ENCODE data around the gene MCC. TPM values are rescaled to one million over a fixed set of nuclear protein-coding genes. Genes with fewer than 3 reads are reported as not detected.

Gene MCC
- polyA plus RNA-seq, 1 donor (not counting 4 experiments of a cell fraction or from before 2014, with no cell fraction given), result 24.6 TPM

GRCh38 chr5:113095831-113096230 lies 392.4 kb downstream of the MCC start:
- FAIRE-seq, result no peak
- Histone ChIP-seq H2AFZ (ENCODE audit: control insufficient read depth, low read length) (no peak overlapping the region), H3K9ac (ENCODE audit: control insufficient read depth, extremely low read depth, insufficient read depth, low read length) (no peak overlapping the region), H3K9me1 (ENCODE audit: control insufficient read depth, extremely low read depth, insufficient read depth, low read length) (peaks cover 5% of the 10 kb centered on the region), H3K4me3 (ENCODE audit: control insufficient read depth in 2 of 3, extremely low read depth in 1 of 3, insufficient read depth in 2 of 3, low read depth in 1 of 3, low read length in 3 of 3) (no peak overlapping the region), H3K27ac (ENCODE audit: control insufficient read depth, insufficient read depth, low read length) (no peak overlapping the region), H3K27me3 (ENCODE audit: control insufficient read depth, extremely low read depth, insufficient read depth, low read length) (no peaks in the 10 kb centered on the region), H3K4me1 (ENCODE audit: control insufficient read depth, extremely low read depth, insufficient read depth, low read length) (peaks cover 10% of the 10 kb centered on the region), H3K36me3 (ENCODE audit: control insufficient read depth in 2 of 2, extremely low read depth in 1 of 2, insufficient read depth in 2 of 2, low read length in 2 of 2) (peaks cover 8 to 10% of the 10 kb centered on the region in 2 experiments), H3K9me3 (ENCODE audit: control insufficient read depth, low read depth, low read length) (no peaks in the 10 kb centered on the region), H3K79me2 (ENCODE audit: control insufficient read depth, insufficient read depth, low read length) (peaks cover 4% of the 10 kb centered on the region), H3K4me2 (ENCODE audit: control insufficient read depth, extremely low read depth, insufficient read depth, low read depth, low read length) (no peak overlapping the region), H4K20me1 (ENCODE audit: control insufficient read depth, extremely low read depth, insufficient read depth, low read length) (no peaks in the 10 kb centered on the region)
- DNase-seq (ENCODE audit: low read depth, low spot score), result no peak
- dilution Hi-C loops (cut with MboI; ENCODE audit: extremely low pct_ligation_motif_present, low sequenced_read_pairs), result no loop called here
- no peak for TF ChIP-seq CTCF (optimal IDR thresholded peaks at IDR 0.05 in 1 of 3, IDR thresholded peaks at IDR 0.05 in 1 of 3, conservative IDR thresholded peaks at IDR 0.05 in 1 of 3; ENCODE audit: extremely low read depth in 1 of 3, insufficient read depth in 2 of 3, low read length in 3 of 3)
- TF ChIP-seq EZH2 (IDR thresholded peaks at IDR 0.05; ENCODE audit: low read length), result no peak

GRCh38 chr5:113093558-113093957 lies 394.7 kb downstream of the MCC start:
- Histone ChIP-seq H3K9me3 (ENCODE audit: control insufficient read depth, low read depth, low read length) (no peaks in the 10 kb centered on the region), H4K20me1 (ENCODE audit: control insufficient read depth, extremely low read depth, insufficient read depth, low read length) (no peaks in the 10 kb centered on the region), H2AFZ (ENCODE audit: control insufficient read depth, low read length) (no peak overlapping the region), H3K79me2 (ENCODE audit: control insufficient read depth, insufficient read depth, low read length) (peaks cover 4% of the 10 kb centered on the region), H3K27me3 (ENCODE audit: control insufficient read depth, extremely low read depth, insufficient read depth, low read length) (no peaks in the 10 kb centered on the region), H3K4me2 (ENCODE audit: control insufficient read depth, extremely low read depth, insufficient read depth, low read depth, low read length) (no peak overlapping the region), H3K36me3 (ENCODE audit: control insufficient read depth in 2 of 2, extremely low read depth in 1 of 2, insufficient read depth in 2 of 2, low read length in 2 of 2) (peaks cover 5 to 13% of the 10 kb centered on the region in 2 experiments), H3K27ac (ENCODE audit: control insufficient read depth, insufficient read depth, low read length) (no peak overlapping the region), H3K4me1 (ENCODE audit: control insufficient read depth, extremely low read depth, insufficient read depth, low read length) (peaks cover 10% of the 10 kb centered on the region), H3K9me1 (ENCODE audit: control insufficient read depth, extremely low read depth, insufficient read depth, low read length) (peaks cover 5% of the 10 kb centered on the region), H3K9ac (ENCODE audit: control insufficient read depth, extremely low read depth, insufficient read depth, low read length) (no peak overlapping the region), H3K4me3 (ENCODE audit: control insufficient read depth in 2 of 3, extremely low read depth in 1 of 3, insufficient read depth in 2 of 3, low read depth in 1 of 3, low read length in 3 of 3) (no peak overlapping the region)
- dilution Hi-C loops (cut with MboI; ENCODE audit: extremely low pct_ligation_motif_present, low sequenced_read_pairs), result no loop called here
- no peak for DNase-seq (ENCODE audit: low read depth, low spot score)
- no peak for FAIRE-seq
- no peak for TF ChIP-seq EZH2 (IDR thresholded peaks at IDR 0.05; ENCODE audit: low read length)
- TF ChIP-seq CTCF (optimal IDR thresholded peaks at IDR 0.05 in 1 of 3, IDR thresholded peaks at IDR 0.05 in 1 of 3, conservative IDR thresholded peaks at IDR 0.05 in 1 of 3; ENCODE audit: extremely low read depth in 1 of 3, insufficient read depth in 2 of 3, low read length in 3 of 3), result no peak
